Activated B cell treated with CpG ODN at 0.5 μM for 24 hours (primary cell): ENCODE results near the gene SPRED1. TPM values are rescaled to one million over a fixed set of nuclear protein-coding genes. Genes with fewer than 3 reads are reported as not detected.

Experiments used
- ATAC-seq: fragments of 200-7000 bp; cut with Tn5 transposase; one replicate; pipeline ENCODE4 v1.10.0; 2021; ENCODE audit warnings: low read depth, mild to moderate bottlenecking, moderate library complexity
- CTCF ChIA-PET: fragments of 350-600 bp; sonication (Branson Sonifier 250); formaldehyde crosslinking; loops from one replicate; lab custom pipeline; 2021; ENCODE audit warnings: antibody characterized with exemption; lab: Charles Lee
- POLR2A ChIA-PET: fragments of 350-600 bp; sonication (Branson Sonifier 250); formaldehyde crosslinking; loops from one replicate; lab custom pipeline; 2021; ENCODE audit warnings: antibody characterized with exemption; lab: Charles Lee
- DNase-seq: peaks from one replicate; pipeline ENCODE4 v3.0.0; 2022
- H3K27ac Mint-ChIP-seq: one replicate; pipeline ENCODE4 v1.8.0; 2020; ENCODE audit warnings: mixed read lengths
- H3K27me3 Mint-ChIP-seq: one replicate; pipeline ENCODE4 v1.8.0; 2021; ENCODE audit warnings: mixed read lengths
- H3K36me3 Mint-ChIP-seq: one replicate; pipeline ENCODE4 v1.8.0; 2021; ENCODE audit warnings: low read depth, mixed read lengths
- H3K4me1 Mint-ChIP-seq: one replicate; pipeline ENCODE4 v1.8.0; 2021; ENCODE audit warnings: mixed read lengths
- H3K4me3 Mint-ChIP-seq: one replicate; pipeline ENCODE4 v1.8.0; 2020; ENCODE audit warnings: mild to moderate bottlenecking, mixed read lengths
- H3K9me3 Mint-ChIP-seq: one replicate; pipeline ENCODE4 v1.8.0; 2020; ENCODE audit warnings: mixed read lengths
- CTCF ChIP-seq: fragments of 200-600 bp; IDR thresholded peaks from one replicate; pipeline ENCODE4 v1.8.0; 2022; ENCODE audit warnings: antibody characterized with exemption, mild to moderate bottlenecking
- intact Hi-C: fragments of 100-400 bp; cut with micrococcal nuclease; formaldehyde crosslinking; loops from one replicate; pipeline ENCODE4 v1.15.1; 2024
- total RNA-seq: library from RNA; stranded (reverse); gene quantifications from 2 replicates; pipeline ENCODE4 v1.2.3, GENCODE V29; 2022

SPRED1 gene
- total RNA-seq, 1 donor from 2014 or later = 1.4 TPM

DNA sequence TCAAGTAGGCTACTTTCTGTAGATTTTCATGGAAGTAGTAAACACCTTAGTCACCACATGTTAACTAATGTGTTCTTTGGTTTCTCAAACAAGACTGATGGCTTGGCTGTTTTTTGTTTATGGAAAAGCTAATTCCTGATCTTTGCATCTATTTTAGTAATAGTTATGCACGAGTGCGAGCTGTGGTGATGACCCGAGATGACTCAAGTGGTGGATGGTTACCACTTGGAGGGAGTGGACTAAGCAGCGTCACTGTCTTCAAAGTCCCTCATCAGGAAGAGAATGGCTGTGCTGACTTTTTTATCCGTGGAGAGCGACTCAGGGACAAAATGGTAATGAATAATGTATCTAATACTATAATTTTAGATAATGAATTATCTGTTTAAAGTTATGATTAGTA, 46.6 kb downstream of the SPRED1 start:
- H3K27me3 Mint-ChIP-seq = no peaks in the 10 kb centered on the region
- DNase-seq = no peak
- H3K27ac Mint-ChIP-seq = no peak overlapping the region
- H3K36me3 Mint-ChIP-seq = no peaks in the 10 kb centered on the region
- POLR2A ChIA-PET = no interaction called here
- TF ChIP-seq CTCF = no peak
- intact Hi-C loops = no loop called here
- no peak overlapping the region for H3K4me3 Mint-ChIP-seq
- no peaks in the 10 kb centered on the region for H3K4me1 Mint-ChIP-seq
- ATAC-seq = no peak
- H3K9me3 Mint-ChIP-seq = no peaks in the 10 kb centered on the region
- CTCF ChIA-PET = no interaction called here

DNA sequence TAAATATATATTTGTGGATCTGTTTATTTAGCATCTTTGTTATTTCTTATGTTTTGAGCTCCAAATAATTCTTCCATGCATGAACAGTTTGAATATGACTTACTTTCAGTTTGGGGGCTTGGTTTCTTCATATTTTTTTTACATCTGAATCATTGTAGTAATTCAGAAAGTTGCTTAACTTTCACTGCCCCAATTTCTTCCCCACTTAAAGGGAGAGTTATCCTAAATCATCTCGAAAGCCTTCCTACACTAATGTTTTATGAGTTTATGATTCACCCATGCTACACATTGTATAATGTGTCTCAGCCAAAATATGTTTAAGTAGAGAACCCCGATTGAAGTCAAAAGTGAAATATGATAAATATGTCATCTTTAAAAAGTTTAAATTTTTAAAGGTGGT, 47.8 kb downstream of the SPRED1 start:
- DNase-seq (no peak), ATAC-seq (no peak)
- no peak for TF ChIP-seq CTCF
- Mint-ChIP-seq H3K36me3 (no peaks in the 10 kb centered on the region), H3K27ac (no peak overlapping the region), H3K9me3 (no peaks in the 10 kb centered on the region), H3K27me3 (no peaks in the 10 kb centered on the region), H3K4me3 (no peak overlapping the region), H3K4me1 (no peaks in the 10 kb centered on the region)
- POLR2A ChIA-PET = no interaction called here
- CTCF ChIA-PET = no interaction called here
- intact Hi-C loops = no loop called here

DNA sequence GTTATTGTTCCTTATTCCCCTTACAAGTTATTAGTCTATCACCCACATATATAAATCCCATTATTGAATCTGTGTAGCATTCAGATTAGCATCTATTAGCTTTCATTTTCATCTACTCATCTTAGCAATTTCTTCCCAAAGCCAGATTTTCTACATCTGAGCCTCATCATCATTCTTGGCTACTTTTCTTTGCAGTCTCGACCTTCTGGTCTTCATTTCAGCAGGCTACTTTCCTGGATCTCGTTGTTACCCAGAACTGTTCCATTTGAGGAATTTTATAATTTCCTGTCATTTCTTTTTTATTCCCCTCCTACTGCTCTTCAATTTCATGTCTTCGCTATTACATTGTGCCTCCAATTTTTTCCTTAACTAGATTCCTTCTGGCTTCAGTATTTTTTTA, 51.8 kb downstream of the SPRED1 start:
- Mint-ChIP-seq H3K9me3 (no peaks in the 10 kb centered on the region), H3K27ac (no peak overlapping the region), H3K4me3 (no peak overlapping the region), H3K27me3 (no peaks in the 10 kb centered on the region), H3K4me1 (peaks cover 19% of the 10 kb centered on the region), H3K36me3 (no peaks in the 10 kb centered on the region)
- ChIA-PET POLR2A (no interaction called here), CTCF (no interaction called here)
- no peak for TF ChIP-seq CTCF
- ATAC-seq (no peak), DNase-seq (no peak)
- intact Hi-C loops = no loop called here

GRCh38 chr15:38307251-38307650, 54.6 kb downstream of the SPRED1 start:
- Mint-ChIP-seq H3K27ac (no peak overlapping the region), H3K9me3 (no peaks in the 10 kb centered on the region), H3K4me1 (peaks cover 19% of the 10 kb centered on the region), H3K4me3 (no peak overlapping the region), H3K27me3 (no peaks in the 10 kb centered on the region), H3K36me3 (no peaks in the 10 kb centered on the region)
- no peak for TF ChIP-seq CTCF
- intact Hi-C loops = loop anchor here (5.0 kb wide), 2 partner anchors 55 to 130 kb away; partner anchors contain the start of gene SPRED1
- no peak for ATAC-seq
- POLR2A ChIA-PET = no interaction called here
- DNase-seq = no peak
- CTCF ChIA-PET = no interaction called here

DNA sequence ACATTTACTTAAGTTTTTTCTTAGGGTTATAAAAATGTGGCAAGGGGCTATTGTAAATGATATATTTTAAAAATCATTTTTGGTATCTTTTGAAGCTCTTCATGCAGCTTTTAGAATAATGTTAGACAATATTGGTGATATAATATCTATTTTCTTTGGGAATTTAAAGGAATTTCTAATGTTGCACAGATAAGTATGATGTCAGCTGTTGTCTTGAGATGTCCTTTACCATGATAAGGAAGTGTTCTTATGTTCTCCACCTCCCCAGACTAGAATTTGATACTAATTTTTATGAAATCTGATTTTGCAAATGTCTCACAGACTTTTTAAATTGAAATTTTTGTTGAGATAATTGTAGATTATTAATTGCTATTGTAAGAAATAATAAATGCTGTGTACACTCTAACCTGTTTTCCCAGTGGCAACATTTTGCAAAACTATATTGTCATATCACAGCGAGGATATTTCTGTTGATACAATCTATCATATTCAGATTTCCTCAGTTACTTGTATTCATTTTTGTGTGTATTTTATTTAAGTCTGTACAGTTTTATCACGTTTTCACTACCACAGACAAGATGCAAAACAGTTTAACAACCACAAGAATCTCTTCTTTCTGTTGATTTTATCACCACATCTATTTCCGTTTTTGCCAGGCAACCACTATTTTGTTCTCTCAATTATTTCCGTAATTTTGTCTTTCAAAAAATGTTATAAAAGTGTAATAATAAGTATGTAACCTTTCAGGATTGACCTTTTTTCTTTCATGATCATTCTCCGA, 55.4 kb downstream of the SPRED1 start:
- no peak for TF ChIP-seq CTCF
- Mint-ChIP-seq H3K27ac (no peak overlapping the region), H3K4me1 (peaks cover 19% of the 10 kb centered on the region), H3K36me3 (no peaks in the 10 kb centered on the region), H3K27me3 (no peaks in the 10 kb centered on the region), H3K4me3 (no peak overlapping the region), H3K9me3 (no peaks in the 10 kb centered on the region)
- ChIA-PET CTCF (no interaction called here), POLR2A (no interaction called here)
- ATAC-seq = no peak
- DNase-seq = no peak
- intact Hi-C loops = loop anchor here (5.0 kb wide), 2 partner anchors 56 to 129 kb away; partner anchors contain the start of gene SPRED1
